NCI-H2196 treated with DMSO at 0.1 percent for 48 hours (cell line): ENCODE results near the gene ZNF568.

ENCODE experiments used
- DNase-seq: peaks from one replicate; lab custom pipeline; 2025; ENCODE audit not compliant: unreplicated experiment; lab: John Stamatoyannopoulos, UW

The ZNF568 gene

DNA sequence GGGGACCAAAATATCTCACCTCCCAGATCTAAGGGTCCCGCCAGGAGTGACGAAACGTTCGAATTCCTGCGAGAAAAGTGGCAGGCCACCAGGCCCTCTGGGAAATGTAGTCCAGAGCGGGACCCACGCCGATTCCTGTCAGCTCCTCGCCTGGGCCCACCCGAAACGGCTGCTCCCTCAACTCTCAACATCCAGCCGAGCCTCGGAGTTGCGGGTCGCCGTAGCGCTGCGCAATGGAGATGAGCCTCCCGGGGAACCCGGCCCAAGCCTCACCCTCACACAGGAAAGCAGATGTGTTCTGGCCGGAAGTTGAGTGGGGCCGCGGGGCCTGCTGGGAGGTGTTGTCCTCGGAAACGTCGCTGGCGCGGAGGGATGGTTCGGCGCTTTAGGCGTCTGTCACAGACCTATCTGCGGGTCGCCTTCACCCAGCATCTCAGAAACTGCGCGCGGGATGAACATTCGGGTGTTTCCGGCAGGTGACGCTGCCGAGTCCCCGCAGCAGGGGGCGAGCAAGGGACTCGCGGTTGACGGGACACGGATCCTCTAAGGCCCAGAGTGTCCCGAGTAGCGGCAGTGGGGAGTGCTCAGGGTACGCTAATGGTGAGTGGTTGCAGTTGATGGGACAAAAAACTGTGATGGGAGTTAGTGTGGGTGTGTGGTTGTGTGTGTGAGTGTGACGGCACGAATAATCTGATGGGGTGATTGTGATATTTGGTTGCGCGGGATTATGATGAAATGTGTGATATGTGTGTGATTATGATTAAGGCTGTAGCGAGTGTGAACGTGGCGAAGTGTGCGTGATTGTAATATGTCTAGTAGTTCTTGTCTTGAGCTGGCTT lies at the start of gene ZNF568, which contains the start of gene ZNF829:
Gene ZNF568, plus strand, starts transcription at position 341 of the 839 bp plus-strand sequence. CDS start 6,439 bp downstream, outside the sequence.
Gene ZNF829, minus strand, starts transcription at position 300 of the 839 bp plus-strand sequence. CDS start 1,124 bp downstream, outside the sequence.
- peak; percentile 68 for DNase-seq

DNA sequence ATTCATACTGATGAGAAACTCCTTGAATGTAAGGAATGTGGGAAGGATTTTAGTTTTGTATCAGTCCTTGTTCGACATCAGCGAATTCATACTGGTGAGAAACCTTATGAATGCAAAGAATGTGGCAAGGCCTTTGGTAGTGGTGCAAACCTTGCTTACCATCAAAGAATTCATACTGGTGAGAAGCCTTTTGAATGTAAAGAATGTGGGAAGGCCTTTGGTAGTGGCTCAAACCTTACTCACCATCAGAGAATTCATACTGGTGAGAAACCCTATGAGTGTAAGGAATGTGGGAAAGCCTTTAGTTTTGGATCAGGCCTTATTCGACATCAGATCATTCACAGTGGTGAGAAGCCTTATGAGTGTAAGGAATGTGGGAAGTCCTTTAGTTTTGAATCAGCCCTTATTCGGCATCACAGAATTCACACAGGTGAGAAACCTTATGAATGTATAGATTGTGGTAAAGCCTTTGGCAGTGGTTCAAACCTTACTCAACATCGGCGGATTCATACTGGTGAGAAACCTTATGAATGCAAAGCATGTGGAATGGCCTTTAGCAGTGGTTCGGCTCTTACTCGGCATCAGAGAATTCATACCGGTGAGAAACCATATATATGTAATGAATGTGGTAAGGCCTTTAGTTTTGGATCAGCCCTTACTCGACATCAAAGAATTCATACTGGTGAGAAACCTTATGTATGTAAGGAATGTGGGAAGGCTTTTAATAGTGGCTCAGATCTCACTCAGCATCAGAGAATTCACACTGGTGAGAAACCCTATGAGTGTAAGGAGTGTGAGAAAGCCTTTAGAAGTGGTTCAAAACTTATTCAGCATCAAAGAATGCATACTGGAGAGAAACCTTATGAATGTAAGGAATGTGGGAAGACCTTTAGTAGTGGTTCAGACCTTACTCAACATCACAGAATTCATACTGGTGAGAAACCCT lies 38.9 kb upstream of the ZNF568 start:
- no peak for DNase-seq

DNA sequence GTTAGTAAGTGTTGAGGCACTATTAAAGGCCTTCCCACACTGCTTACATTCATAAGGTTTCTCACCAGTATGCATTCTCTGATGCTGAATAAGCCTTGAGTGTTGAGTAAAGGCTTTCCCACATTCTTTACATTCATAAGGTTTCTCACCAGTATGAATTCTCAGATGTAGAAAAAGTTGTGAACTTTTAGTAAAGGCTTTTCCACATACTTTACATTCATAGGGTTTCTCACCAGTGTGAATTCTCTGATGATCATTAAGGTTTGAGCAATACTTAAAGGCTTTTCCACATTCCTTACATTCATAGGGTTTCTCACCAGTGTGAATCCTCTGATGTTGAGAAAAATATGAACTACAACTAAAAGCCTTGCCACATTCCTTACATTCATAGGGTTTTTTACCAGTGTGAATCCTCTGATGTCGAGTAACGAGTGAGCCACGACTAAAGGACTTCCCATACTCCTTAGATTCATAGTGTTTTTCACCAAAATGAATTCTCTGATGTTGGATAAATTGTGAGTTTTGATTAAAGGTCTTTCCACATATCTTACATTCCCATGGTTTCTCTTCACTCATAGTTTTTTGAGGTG lies 24.3 kb upstream of the ZNF568 start:
- DNase-seq, result no peak

DNA sequence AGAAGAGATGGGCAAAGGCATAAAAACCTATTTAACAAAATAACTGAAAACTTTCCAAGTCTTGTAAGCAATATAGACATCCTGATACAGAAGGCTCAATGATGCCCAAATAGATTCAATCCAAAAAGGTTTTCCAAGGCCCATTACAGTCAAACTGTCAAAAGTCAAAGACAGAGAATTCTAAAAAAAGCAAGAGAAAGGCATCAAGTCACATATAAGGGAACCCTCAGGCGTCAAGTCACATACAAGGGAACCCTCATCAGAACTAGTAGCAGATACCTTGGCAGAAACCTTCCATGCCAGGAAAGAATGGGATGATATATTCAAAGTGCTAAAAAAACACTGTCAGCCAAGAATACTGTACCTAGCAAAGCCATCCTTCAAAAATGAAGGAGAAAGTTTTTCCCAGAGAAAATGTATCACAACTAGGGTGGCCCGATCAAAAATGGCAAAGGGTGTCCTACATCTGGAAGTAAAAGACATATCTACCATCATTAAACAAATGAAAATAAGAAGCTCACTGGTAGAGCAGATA lies 21.2 kb upstream of the ZNF568 start:
- no peak for DNase-seq

DNA sequence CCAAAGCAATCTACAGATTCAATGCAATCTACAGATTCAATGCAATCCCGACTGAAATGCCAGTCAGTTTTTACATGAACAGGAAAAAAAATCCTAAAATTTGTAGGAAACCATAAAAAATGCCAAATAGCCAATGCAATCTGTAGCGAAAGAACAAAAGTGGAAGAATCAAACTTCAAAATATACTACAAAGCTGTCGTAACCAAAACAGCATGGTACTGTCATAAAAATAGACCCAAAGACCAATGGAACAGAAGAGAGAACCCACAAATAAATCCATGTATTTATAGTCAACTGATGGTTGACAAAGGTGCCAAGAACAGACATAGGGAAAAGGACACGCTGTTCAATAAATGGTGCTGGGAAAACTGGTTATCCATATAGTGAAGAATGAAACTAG lies 17.7 kb upstream of the ZNF568 start:
- no peak for DNase-seq

DNA sequence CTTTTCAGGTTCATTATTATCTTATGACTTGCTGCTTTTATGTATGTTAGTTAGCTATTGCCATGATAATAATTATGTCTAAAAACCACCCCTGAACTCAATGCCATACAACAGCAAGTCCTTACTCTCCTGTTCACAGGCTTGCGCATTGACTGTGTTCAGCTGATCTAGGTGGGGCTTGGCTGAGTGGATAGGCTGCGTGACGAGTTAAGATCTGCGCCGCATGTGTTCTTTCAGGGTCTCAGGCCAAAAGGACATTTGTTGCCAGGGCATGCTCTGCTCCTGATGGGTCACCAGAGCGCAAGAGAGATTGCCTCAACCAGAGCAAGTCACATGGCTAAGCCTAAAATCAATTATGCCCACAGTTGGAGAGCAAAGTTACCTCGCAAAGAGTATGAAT lies 859 bp downstream of the ZNF568 start:
- no peak for DNase-seq

DNA sequence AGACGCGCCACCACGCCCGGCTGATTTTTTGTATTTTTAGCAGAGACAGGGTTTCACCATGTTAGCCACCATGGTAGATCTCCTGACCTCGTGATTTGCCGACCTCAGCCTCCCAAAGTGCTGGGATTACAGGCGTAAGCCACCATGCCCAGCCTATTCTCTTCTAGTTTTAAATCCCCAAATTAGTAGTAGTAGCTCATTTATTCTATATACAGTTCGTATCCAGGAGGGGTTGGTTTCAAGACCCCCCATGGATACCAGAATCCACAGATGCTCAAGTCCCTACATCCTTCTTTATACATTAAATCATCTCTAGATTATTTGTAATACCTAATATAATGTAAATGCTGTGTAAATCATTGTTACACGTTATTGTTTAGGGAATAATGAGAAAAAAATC lies 2.0 kb downstream of the ZNF568 start:
- DNase-seq, result no peak

DNA sequence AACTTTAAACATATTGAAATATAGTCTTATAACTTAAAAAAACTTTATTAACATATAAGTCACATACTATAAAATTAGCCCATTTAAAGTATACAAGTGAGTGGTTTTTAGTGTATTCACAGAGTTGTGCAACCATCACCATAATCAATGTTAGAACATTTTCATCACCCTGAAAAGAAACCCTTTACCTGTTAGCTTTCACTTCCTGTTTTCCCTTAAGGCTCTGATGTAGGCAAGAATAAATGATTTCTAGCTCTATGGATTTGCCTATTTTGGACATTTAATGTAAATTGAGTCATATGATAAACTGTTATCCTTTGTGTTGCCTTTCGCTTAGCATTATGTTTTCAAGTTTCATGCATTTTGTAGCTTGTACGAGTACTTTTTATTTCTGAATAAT lies 15.6 kb downstream of the ZNF568 start:
- DNase-seq, result no peak

DNA sequence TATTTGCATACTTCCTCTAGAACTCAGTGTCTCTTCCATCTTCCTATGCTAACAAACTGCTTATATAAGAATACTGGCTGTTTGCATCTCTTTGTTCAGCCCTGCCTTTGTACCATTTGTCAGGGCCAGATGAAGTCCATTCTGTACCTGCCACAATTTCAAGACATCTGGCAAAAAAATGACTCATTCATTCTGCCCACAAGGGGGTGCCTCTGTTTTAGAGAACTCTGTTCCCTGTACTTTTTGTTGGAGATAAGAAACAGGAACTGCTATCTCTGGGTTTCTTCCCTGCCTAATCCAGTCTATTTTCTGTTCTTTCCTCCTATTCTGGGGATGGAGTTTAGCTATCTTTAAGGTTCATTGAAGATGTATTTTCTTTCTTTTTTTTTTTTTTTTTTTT lies 23.0 kb downstream of the ZNF568 start:
- no peak for DNase-seq

DNA sequence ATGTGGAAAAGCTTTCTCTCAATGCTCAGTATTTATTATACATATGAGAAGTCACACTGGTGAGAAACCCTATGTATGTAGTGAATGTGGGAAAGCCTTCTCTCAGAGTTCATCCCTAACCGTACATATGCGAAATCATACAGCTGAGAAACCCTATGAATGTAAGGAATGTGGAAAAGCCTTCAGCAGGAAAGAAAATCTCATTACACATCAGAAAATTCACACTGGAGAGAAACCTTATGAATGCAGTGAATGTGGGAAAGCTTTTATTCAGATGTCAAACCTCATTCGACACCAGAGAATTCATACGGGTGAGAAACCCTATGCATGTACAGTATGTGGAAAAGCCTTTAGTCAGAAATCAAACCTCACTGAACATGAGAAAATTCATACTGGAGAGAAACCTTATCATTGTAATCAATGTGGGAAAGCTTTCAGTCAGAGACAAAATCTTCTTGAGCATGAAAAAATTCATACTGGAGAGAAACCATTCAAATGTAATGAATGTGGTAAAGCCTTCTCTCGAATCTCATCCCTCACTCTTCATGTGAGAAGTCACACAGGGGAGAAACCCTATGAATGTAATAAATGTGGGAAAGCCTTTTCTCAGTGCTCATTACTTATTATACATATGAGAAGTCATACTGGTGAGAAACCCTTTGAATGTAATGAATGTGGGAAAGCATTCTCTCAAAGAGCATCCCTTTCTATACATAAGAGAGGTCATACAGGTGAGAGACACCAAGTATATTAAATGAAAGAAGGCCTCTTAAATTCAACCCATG lies 34.4 kb downstream of the ZNF568 start:
- DNase-seq, result no peak

DNA sequence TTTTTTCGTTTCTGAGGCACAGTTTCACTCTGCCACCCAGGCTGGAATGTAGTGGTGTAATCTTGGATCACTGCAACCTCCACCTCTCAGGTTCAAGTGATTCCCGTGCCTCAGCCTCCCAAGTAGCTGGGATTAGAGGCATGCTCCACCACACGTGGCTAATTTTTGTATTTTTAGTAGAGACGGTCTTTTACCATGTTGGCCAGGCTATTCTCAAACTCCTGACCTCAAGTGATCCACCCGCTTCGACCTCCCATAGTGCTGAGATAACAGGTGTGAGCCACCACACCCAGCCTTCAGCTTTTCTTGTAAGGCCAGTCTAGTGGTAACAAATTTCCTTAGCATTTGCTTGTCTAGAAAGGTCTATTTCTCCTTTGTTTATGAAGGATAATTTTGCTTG lies 46.2 kb downstream of the ZNF568 start:
- no peak for DNase-seq

DNA sequence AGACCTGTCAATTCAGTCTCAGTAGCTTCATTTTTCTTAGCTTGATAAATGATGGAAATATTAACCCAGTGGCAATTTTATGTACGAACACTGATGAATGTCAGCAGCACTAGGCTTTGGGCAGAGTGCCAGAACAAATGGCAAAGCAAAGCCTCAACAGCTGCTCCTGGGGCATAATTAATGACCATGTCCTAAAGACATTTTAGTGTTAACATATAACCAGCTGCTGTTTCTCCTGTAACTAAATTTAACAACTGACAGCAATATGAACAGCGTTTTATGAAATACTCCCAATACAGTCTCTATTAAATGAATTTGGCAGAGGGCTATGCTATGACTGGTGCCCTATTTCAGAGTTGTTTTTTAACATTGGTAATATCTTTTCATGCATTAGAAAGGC lies 47.1 kb downstream of the ZNF568 start:
- DNase-seq, result no peak

DNA sequence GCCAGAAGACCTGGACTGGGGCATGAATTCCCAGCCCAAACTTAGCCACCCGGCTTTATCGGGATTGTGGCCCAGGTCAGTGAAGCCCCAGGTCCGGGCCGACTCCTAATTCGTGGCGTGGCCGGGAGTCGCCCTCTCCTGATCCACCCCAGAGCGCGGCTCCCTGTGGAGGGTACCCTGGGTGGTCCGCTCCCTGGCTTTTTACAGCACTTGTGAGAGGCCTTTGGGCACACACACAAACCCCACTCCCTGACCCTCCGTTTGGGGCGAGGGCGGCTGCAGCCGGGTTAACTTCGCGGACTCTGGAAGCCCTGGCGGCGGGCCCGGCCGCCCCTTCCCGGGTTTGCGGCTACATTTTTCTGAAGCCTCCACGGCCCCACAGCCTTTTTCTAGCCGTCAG lies 56.4 kb downstream of the ZNF568 start:
- DNase-seq, result no peak

DNA sequence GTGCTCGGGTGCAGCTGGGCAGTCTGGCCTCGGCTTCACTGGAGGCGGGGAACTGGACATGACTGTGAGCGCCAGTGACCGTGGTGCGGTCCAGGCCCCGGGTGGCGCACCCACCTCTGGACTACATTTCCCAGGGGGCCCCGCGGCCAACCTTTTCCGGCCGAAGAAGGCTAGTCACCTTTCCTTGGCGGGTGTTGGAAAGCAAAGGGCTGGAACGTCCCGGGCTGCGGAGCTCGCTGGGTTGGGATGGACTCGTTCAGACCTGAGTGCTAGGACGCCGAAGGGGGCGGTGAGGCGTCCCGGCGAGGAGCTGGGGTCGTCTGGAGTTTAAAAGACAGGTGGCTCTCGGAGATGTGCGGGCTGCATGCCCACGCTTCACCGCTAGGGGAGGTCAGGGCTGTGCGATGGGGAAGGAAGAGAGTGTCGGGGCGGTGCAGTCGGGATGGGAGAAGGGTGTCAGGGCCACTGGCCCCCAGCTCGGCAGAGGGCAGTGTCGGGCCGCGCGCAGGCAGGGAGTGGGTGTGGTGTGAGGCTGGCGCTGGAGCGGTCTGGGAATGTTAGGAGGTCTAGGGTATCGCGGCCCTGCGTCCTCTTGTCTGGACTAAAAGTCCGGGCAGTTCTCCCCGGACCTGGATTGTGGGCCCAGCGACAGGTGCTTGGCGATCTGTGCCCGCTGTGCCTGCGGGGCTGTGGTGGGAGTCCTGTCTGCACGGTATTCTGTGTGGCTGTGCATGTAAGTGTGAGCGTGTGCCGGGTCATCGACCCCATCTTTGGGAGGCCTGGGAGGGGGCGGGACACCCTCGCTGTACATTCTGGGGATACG lies 57.1 kb downstream of the ZNF568 start:
- no peak for DNase-seq

DNA sequence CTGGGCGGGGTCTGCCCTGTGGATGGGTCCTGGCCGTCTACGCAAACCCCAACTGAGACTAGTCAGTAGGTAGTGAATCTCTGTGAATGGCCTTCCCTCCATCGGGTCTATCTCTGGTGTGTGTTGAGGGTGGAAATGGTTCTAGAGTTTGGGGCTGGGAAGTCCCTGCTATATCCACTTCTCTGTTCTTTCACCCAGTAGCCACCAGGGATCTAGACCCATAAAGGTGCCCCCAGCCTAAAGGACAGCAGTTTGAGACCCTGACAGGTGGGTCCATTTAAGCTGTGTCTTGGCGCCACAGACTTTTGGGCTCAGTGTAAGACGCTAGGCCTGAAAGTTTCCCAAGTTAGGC lies 57.7 kb downstream of the ZNF568 start:
- no peak for DNase-seq

DNA sequence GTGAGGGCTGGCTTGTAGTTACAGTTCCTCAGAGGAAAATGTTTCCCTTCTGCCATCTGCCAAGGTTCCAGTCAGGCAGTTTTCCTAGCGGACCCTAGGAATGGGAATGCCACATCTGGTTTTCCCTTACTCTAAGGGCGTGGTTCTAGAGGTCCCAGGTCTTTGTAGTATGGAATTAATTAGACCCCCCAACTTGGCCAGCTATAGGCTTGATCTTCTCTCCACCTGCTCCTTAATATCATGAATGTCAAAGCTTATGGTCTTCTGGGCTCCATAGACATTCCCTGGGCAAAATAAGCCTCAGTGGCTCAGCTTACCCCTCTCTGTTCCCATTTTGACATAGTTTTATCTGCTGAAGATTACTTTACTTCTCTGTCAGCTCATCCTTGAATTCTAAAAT lies 70.0 kb downstream of the ZNF568 start:
- no peak for DNase-seq

DNA sequence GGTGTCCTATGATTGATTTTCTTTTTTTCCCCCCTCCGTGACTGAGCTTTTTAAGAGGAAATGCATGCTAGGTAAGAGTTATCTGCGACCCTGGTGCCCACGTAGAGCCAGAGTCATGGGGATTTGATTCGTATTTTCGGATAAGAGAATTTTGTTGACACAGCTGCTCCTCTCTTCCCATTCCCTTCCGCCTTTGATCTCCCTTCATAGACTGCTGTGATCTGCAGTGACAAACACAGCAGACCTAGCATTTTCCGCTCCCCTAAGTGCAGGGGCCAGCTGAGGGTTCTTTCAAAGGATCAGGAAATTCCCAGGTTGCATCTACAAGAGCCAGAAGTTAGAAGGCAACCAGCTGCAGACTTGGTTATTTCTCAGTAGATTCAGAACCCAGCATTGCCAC lies 70.5 kb downstream of the ZNF568 start:
- DNase-seq, result no peak

DNA sequence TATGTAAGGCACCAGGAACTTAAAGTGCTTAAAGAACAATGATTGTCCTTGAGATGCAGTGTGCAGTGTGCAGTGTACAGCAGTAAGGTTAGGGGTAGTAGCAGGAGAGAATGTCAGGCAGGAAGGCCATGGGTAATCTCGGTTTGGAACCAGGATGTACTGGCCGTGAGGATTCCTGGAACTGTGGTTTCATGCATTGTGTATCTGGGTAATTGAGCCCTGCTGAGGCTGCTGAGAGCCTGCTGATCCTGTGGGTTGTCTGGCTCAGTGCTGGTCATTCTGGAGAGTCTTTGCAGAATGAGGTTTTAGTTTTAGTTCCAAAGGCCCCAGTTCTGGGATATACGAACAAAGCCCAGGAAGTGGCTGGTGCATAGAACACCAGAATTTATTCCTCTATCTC lies 71.0 kb downstream of the ZNF568 start:
- no peak for DNase-seq

DNA sequence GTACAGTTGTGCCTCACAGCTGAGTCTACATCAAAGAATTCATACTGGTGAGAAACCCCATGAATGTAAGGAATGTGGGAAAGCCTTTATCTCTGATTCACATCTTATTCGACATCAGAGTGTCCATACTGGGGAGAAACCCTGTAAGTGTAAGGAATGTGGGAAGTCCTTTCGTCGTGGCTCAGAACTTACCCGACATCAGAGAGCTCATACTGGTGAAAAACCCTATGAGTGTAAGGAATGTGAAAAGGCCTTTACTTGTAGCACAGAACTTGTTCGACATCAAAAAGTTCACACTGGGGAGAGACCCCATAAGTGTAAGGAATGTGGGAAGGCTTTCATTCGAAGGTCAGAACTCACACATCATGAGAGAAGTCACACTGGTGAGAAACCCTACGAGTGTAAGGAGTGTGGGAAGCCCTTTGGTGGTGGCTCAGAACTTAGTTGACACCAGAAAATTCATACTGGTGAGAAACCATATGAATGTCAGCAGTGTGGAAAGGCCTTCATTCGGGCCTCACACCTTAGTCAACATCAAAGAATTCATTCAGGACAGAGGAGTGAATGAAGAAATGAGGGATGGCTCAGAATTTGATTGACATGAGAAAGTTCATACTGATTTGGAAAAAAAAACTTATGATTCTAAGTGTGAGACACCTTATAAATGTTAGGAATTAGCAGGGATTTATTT lies 81.2 kb downstream of the ZNF568 start:
- DNase-seq, result no peak
